Nephron progenitor cell (in vitro differentiated cells): ENCODE results near the gene PDILT.

Experiments used
- DNase-seq: peaks from one replicate; pipeline ENCODE4 v3.0.0; 2021
- H3K27ac Mint-ChIP-seq: 2 replicates; pipeline ENCODE4 v1.8.0; 2021; ENCODE audit warnings: mild to moderate bottlenecking, moderate library complexity, mixed read lengths
- H3K27me3 Mint-ChIP-seq: 2 replicates; pipeline ENCODE4 v1.8.0; 2021; ENCODE audit warnings: mild to moderate bottlenecking, low read depth, mixed read lengths; ENCODE audit not compliant: poor library complexity
- H3K36me3 Mint-ChIP-seq: 2 replicates; pipeline ENCODE4 v1.8.0; 2021; ENCODE audit warnings: low read depth, mixed read lengths
- H3K4me1 Mint-ChIP-seq: 2 replicates; pipeline ENCODE4 v1.8.0; 2021; ENCODE audit warnings: mixed read lengths
- H3K4me3 Mint-ChIP-seq: 2 replicates; pipeline ENCODE4 v1.8.0; 2021; ENCODE audit warnings: mild to moderate bottlenecking, moderate library complexity, mixed read lengths
- H3K9me3 Mint-ChIP-seq: 2 replicates; pipeline ENCODE4 v1.8.0; 2021; ENCODE audit warnings: mild to moderate bottlenecking, moderate library complexity, mixed read lengths
- CTCF ChIP-seq: fragments of 200-600 bp; sonication (generic); IDR thresholded peaks from 2 replicates; pipeline ENCODE4 v1.5.0; 2021; ENCODE audit warnings: antibody characterized with exemption

Gene PDILT

DNA sequence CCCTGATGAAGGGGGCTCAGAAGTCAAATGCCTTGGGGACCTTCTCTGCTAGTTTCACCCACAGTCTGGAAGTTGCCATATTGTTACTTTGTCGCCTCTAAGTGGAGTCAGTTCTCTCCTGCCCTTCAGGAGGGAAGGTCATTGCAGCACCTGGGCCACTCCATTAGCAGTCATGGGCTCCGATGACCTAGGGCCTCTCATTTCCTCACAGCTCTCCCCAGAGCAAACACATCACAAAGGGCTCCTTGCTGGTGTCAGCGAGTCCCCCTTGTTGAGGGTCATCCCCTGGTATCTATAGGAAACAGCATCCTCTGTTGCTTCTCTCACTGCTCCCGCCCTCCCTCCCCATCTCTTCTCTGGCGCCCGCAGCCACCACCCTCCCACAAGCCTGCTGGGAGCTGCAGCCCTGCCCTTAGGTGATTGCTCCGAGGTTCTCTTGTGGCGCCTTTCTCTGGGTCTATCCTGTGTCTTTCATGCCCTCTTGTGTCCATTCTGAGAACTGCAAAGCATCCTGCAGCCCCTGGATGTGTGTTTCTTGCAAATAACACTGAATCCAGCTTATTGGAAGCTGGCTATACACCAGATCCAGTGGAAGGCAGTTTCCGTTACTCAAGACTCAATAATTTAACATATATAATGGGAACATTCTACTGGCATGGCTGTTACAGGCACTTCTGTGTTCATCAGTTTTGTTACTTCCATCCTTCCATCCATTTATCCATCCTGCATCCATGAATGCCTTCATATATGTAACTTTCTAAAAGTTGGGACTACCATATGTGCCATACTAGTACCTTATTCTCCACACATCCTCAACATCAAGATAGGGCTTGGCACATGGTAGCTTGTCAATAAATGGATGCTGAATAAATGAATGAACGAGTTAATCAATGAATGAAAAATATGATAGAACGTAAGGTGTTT lies 21.2 kb downstream of the PDILT start:
- H3K4me3 Mint-ChIP-seq = no peak overlapping the region
- no peaks in the 10 kb centered on the region for H3K36me3 Mint-ChIP-seq
- peaks cover 29% of the 10 kb centered on the region for H3K27me3 Mint-ChIP-seq
- DNase-seq = peak; percentile 69
- TF ChIP-seq CTCF = peak; percentile 88
- no peaks in the 10 kb centered on the region for H3K9me3 Mint-ChIP-seq
- H3K27ac Mint-ChIP-seq = no peak overlapping the region
- no peaks in the 10 kb centered on the region for H3K4me1 Mint-ChIP-seq

DNA sequence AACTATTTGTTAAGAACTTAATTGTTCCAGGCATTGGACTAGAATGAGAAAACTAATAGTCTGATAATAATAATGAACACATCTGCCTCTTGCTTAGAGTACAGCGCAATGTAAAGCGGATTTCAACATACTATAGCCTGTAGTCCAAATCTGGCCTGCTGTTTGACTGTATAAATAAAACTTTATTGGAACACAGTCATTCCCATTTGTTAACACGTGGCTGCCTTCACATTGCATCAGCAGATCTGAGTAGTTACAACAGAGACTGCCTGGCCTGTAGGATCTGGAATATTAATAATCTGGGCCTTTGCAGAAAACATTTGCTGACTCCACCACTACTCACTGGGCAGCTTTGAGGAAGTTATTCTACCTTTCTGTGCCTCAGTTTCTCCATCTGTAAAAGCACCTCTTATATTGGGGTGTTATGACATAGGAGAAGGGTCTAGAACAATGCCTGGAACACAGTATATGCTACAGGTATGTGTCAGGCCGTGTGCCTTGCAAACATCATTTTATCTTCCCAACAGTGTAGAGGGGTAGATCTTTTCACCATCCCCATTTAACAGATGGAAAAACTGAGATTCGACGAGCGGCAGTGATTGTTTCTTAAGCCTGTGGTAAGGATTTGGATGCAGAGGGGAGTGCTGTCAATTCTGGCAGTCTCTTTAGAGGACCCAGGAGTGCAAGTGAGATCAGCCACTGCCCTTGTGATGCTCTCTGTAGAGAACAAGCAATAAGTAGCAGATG lies 22.2 kb downstream of the PDILT start:
- TF ChIP-seq CTCF = no peak
- Mint-ChIP-seq H3K36me3 (no peaks in the 10 kb centered on the region), H3K9me3 (no peaks in the 10 kb centered on the region), H3K27ac (no peak overlapping the region), H3K4me3 (no peak overlapping the region), H3K4me1 (no peaks in the 10 kb centered on the region), H3K27me3 (peaks cover 30% of the 10 kb centered on the region)
- DNase-seq = no peak

DNA sequence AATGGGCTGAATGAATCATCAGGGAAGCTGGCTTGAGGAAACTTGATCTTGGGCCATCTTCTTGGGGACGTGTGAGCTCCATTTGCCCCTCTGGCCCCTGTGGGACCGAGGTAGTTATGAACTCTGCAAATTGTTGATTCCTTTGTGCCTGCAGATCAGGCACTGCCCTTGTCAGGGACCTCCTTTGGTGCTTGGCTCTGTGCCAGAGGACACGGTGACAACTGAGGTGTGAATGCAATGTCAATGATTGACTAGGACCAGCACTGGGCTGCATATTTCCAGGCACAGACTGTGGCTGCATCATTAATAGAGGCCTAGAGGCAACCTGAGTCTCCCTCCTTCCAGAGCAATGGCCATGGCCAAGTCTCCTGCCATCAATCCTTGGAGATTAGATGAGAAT lies 23.8 kb downstream of the PDILT start:
- no peak overlapping the region for H3K27ac Mint-ChIP-seq
- H3K27me3 Mint-ChIP-seq = peaks cover 27% of the 10 kb centered on the region
- H3K4me1 Mint-ChIP-seq = no peaks in the 10 kb centered on the region

GRCh38 chr16:20377181-20377580 lies 27.4 kb downstream of the PDILT start:
- Mint-ChIP-seq H3K27ac (no peak overlapping the region), H3K9me3 (no peaks in the 10 kb centered on the region), H3K4me1 (no peaks in the 10 kb centered on the region), H3K27me3 (peaks cover 32% of the 10 kb centered on the region), H3K4me3 (no peak overlapping the region), H3K36me3 (no peaks in the 10 kb centered on the region)
- DNase-seq = no peak
- no peak for TF ChIP-seq CTCF

More for the DNA sequence above, 23.8 kb downstream of the PDILT start:
- Mint-ChIP-seq H3K36me3 (no peaks in the 10 kb centered on the region), H3K4me3 (no peak overlapping the region), H3K9me3 (no peaks in the 10 kb centered on the region)
- TF ChIP-seq CTCF = no peak
- no peak for DNase-seq

DNA sequence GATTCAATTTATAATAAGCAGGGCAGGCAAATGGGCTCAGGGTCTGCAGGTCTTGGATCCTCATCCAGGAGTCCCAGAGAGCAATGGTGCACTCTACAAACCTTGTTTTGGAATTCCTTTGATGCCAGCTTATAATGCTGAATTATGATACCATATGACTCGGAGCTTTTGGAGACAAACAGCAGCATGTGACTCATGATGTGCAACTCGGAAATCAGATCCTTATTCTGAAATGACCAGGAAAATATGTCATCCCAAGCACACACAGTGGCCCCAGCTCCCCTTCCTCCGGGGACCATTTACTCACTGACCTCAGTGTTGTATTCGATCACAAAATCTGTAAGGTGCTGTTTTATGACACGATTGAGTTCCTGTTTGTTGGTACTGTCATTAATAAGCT lies 31.8 kb downstream of the PDILT start:
- Mint-ChIP-seq H3K27me3 (peaks cover 35% of the 10 kb centered on the region), H3K36me3 (no peaks in the 10 kb centered on the region), H3K27ac (no peak overlapping the region), H3K4me3 (no peak overlapping the region), H3K4me1 (no peaks in the 10 kb centered on the region), H3K9me3 (no peaks in the 10 kb centered on the region)
- no peak for TF ChIP-seq CTCF
- DNase-seq = no peak
